ENCODE measurements around the gene L1CAM. TPM values are rescaled to one million over a fixed set of nuclear protein-coding genes. Genes with fewer than 3 reads are reported as not detected.
"Not testable (repeated sequence)": the region's sequence is repeated elsewhere in the genome, so short reads cannot be mapped to it uniquely, and the experiment has no call there.

Gene L1CAM
- total RNA-seq, 3 donors from 2014 or later, result 0.29 to 1.8 (median 0.66) TPM

- peaks cover 0 to 70% of the 10 kb centered on the region in 2 donors for H3K27me3 ChIP-seq
- H3K27ac ChIP-seq, result no peak overlapping the region
- peak overlapping the region; percentile 37 to 65 (median 51) for H3K4me3 ChIP-seq
- DNase-seq (ENCODE audit: low spot score in 2 of 2), result no peak
- H3K36me3 ChIP-seq, result no peaks in the 10 kb centered on the region
- TF ChIP-seq, protein P1, sequence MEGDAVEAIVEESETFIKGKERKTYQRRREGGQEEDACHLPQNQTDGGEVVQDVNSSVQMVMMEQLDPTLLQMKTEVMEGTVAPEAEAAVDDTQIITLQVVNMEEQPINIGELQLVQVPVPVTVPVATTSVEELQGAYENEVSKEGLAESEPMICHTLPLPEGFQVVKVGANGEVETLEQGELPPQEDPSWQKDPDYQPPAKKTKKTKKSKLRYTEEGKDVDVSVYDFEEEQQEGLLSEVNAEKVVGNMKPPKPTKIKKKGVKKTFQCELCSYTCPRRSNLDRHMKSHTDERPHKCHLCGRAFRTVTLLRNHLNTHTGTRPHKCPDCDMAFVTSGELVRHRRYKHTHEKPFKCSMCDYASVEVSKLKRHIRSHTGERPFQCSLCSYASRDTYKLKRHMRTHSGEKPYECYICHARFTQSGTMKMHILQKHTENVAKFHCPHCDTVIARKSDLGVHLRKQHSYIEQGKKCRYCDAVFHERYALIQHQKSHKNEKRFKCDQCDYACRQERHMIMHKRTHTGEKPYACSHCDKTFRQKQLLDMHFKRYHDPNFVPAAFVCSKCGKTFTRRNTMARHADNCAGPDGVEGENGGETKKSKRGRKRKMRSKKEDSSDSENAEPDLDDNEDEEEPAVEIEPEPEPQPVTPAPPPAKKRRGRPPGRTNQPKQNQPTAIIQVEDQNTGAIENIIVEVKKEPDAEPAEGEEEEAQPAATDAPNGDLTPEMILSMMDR (IDR thresholded peaks at IDR 0.05), result no peak
- TF ChIP-seq POLR2A (IDR thresholded peaks at IDR 0.05) (no peak), POLR2AphosphoS5 (IDR thresholded peaks at IDR 0.05) (no peak)
- peaks cover 0 to 3% of the 10 kb centered on the region in 2 donors for H3K9me3 ChIP-seq
- intact Hi-C loops (cut with DNase I; ENCODE audit: low total_unique reads), result no loop called here
- H3K4me1 ChIP-seq, result no peaks in the 10 kb centered on the region
Observed at GRCh38 chrX:153819384-153820040, 66.5 kb downstream of the L1CAM start.

DNA sequence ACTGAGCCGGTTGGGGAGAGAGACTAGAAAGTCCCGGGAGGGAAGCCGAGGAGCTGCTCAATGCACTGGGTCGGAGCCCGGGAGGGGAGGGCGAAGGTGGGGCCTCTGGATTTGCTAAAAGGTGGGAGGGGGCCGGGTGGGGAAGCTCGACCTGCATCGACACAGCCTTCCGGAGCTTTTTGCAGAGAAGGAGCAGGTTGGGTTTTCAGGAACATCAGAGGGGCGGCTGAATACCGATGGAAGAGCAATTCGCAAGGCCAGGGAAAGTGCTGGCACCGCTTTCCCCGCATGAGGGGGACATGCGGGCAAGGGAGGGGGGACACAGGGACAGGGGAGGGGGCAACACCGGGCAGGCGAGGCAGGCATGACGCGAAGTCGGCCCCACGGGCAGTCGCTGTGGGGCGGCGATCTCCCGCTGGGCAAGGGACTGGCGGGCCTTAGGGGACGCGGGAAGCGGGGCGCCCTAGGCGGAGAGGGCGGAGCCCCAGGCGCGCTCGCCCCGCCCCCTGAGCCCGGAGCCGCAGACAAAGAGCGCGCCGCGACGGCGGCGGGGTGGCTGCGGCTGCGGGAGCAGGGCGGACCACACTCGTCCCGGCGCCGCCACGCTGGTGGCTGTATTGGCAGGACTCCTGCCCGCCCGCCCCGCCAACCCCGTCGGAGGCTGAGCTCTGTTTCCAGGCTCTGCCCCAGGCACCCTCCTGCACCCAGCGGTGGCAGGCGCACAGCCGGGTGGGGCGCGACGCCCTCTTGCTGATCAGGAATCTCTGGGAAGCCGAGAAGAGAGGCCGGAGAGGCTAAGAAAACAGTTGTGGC, 67.2 kb downstream of the L1CAM start:
- DNase-seq (ENCODE audit: low spot score in 2 of 2), result no peak
- H3K4me3 ChIP-seq, result peak overlapping the region; percentile 37 to 65 (median 51)
- H3K36me3 ChIP-seq, result no peaks in the 10 kb centered on the region
- TF ChIP-seq POLR2A (IDR thresholded peaks at IDR 0.05) (no peak), POLR2AphosphoS5 (IDR thresholded peaks at IDR 0.05) (no peak)
- TF ChIP-seq, protein P1 (IDR thresholded peaks at IDR 0.05), result no peak
- intact Hi-C loops (cut with DNase I; ENCODE audit: low total_unique reads), result no loop called here
- no peak overlapping the region for H3K27ac ChIP-seq
- no peaks in the 10 kb centered on the region for H3K4me1 ChIP-seq
- H3K9me3 ChIP-seq, result peaks cover 0 to 3% of the 10 kb centered on the region in 2 donors
- H3K27me3 ChIP-seq, result peaks cover 0 to 66% of the 10 kb centered on the region in 2 donors

DNA sequence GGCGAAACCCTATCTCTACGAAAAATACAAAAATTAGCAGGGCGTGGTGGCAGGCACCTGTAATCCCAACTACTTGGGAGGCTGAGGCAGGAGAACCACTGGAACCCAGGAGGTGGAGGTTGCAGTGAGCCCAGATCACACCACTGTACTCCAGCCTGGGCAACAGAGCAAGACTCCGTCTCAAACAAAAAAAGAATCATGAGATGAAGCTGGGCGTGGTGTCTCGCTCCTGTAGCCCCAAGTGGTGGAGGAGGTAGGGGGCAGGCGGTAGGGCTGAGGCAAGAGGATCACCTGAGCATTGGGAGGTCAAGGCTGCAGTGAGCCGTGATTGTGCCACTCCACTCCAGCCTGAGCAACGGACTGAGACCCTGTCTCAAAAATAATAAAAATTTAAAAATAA, 67.9 kb downstream of the L1CAM start:
- DNase-seq (ENCODE audit: low spot score in 2 of 2); H3K36me3 ChIP-seq; intact Hi-C loops (cut with DNase I; ENCODE audit: low total_unique reads); H3K4me1 ChIP-seq; H3K4me3 ChIP-seq; H3K27ac ChIP-seq; H3K9me3 ChIP-seq: not testable (repeated sequence)
- H3K27me3 ChIP-seq, result peaks cover 0 to 66% of the 10 kb centered on the region in 2 donors

DNA sequence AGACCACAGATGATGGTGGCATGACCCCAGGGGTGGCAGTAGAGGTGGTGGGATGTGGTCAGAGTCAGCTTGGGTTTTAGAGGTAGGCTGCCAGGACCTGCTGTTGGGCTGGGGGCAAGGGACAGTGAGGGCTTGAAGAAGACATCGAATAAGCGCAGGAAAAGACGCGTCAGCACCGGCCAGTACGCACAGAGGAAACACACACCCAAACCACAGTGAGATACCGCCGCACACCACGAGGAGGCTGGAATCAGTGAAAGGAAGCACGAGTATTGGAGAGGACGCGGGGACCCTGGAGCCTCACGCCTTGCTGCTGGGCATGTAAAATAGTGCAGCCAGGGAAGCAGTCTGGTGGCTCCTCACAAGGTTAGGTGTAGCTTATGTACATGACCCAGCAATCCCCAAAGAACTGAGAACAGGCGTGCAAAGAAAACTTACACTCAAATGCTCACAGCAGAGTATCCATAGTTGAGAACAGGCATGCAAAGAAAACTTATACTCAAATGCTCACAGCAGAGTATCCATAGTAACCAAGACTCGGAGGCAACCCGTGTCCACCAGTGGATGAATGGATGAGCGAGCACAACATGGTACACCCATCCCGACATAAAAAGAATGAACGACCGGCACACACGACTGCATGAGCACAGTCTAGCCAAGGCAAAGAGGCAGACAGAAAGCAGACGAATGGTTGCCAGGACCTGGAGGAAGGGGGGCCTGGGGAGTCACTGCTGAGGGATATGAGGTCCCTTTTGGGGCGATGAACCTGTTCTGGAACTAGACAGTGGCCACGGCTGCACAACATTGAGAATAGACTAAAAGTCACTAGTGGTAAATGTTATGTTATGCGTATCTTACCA, 68.9 kb downstream of the L1CAM start:
- intact Hi-C loops (cut with DNase I; ENCODE audit: low total_unique reads), result no loop called here
- no peak for DNase-seq (ENCODE audit: low spot score in 2 of 2)
- Histone ChIP-seq H3K9me3 (peaks cover 0 to 3% of the 10 kb centered on the region in 2 donors), H3K4me1 (no peaks in the 10 kb centered on the region), H3K27ac (no peak overlapping the region), H3K36me3 (no peaks in the 10 kb centered on the region), H3K27me3 (peaks cover 0 to 76% of the 10 kb centered on the region in 2 donors), H3K4me3 (no peak overlapping the region)
- TF ChIP-seq, protein P1 (IDR thresholded peaks at IDR 0.05), result no peak
- TF ChIP-seq POLR2AphosphoS5 (IDR thresholded peaks at IDR 0.05) (no peak), POLR2A (IDR thresholded peaks at IDR 0.05) (no peak)

DNA sequence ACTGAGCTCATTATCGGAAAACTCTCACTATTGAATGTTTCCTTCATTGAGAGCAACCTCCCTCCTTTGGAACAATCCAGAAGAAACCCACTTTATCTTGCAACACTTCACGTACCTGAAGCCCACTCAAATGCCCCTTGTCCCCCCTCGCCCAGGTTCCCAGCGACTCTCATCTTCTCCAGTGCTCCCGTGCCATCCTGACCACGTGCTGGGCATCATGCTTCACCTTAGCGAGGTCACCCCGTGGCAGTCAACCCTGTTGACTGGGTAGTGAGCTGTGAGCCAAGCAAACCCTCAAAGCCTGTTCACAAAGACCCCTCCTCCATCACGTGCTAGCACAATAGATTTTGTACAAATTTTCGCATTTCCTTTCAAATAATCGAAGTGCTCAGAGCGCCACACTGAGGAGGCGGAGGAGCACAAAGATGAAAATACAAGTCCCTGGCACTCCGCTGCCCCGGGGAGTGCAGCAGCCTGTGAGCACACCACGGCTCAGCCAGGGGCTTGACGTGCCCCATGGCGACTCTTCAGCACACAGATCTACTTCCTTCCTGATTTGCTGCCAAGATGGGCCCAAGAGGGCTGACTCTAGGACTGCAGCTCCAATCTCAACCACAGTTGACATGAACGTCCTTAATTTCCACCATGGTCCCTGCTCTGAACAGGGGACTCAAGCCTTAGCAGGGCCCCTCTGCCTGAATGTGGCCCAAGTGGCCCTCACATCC, 71.2 kb downstream of the L1CAM start:
- Histone ChIP-seq H3K27ac (no peak overlapping the region), H3K4me3 (no peak overlapping the region), H3K9me3 (peaks cover 0 to 3% of the 10 kb centered on the region in 2 donors), H3K4me1 (no peaks in the 10 kb centered on the region), H3K36me3 (no peaks in the 10 kb centered on the region), H3K27me3 (peaks cover 0 to 77% of the 10 kb centered on the region in 2 donors)
- DNase-seq (ENCODE audit: low spot score in 2 of 2), result no peak
- intact Hi-C loops (cut with DNase I; ENCODE audit: low total_unique reads), result no loop called here
- TF ChIP-seq POLR2A (IDR thresholded peaks at IDR 0.05), result no peak
- TF ChIP-seq POLR2AphosphoS5 (IDR thresholded peaks at IDR 0.05), result no peak
- TF ChIP-seq, protein P1 (IDR thresholded peaks at IDR 0.05), result no peak
